Vagina (tissue), 2 donors: ENCODE measurements around the gene NDOR1. TPM values are rescaled to one million over a fixed set of nuclear protein-coding genes. Genes with fewer than 3 reads are reported as not detected.

Source experiments
- DNase-seq, 2 donors: peaks; one replicate each; pipeline ENCODE4 v3.0.0-alpha.2; 2017; ENCODE audit errors: extremely low spot score in 2 of 2
- H3K27ac ChIP-seq: fragments of 200-600 bp; sonication (generic); one replicate; pipeline ENCODE4 v1.5.1; 2019
- H3K27me3 ChIP-seq: fragments of 200-600 bp; sonication (generic); one replicate; pipeline ENCODE4 v1.5.1; 2019
- H3K36me3 ChIP-seq, 2 donors: fragments of 200-600 bp; sonication (generic); one replicate each; pipeline ENCODE4 v1.5.1; 2017 to 2019
- H3K4me1 ChIP-seq: fragments of 200-600 bp; sonication (generic); one replicate; pipeline ENCODE4 v1.5.1; 2019
- H3K4me3 ChIP-seq, 2 donors: fragments of 200-600 bp; sonication (generic); 1 replicate in 1 of 2; 2 replicates in 1 of 2; pipeline ENCODE4 v1.5.1; 2016 to 2019
- H3K9me3 ChIP-seq: fragments of 200-600 bp; sonication (generic); one replicate; pipeline ENCODE4 v1.5.1; 2019
- POLR2A ChIP-seq, 2 donors: fragments of 450-650 bp; IDR thresholded peaks; one replicate each; pipeline ENCODE4 v1.6.1; 2017; ENCODE audit warnings: antibody characterized with exemption in 2 of 2, mild to moderate bottlenecking in 2 of 2, moderate library complexity in 2 of 2
- POLR2AphosphoS5 ChIP-seq, 2 donors: sonication (generic); formaldehyde crosslinking; IDR thresholded peaks; one replicate each; pipeline ENCODE4 v1.9.0; 2017; ENCODE audit warnings: antibody characterized with exemption in 2 of 2, mild to moderate bottlenecking in 2 of 2, low read depth in 1 of 2; ENCODE audit not compliant: insufficient read depth in 1 of 2
- intact Hi-C: fragments of 100-400 bp; cut with DNase I; formaldehyde crosslinking; loops from one replicate; pipeline ENCODE4 v1.15.1; 2023
- total RNA-seq: library from RNA; depleted of rRNA; stranded (reverse); fragments of >200 nt; gene quantifications from one replicate; pipeline ENCODE4 v1.2.3, GENCODE V29; 2016
- TF ChIP-seq, protein P1 (sequence below), 3 experiments: fragments of 450-650 bp in 2 of 3; fragments of 200-600 bp in 1 of 3; sonication (generic) in 1 of 3; IDR thresholded peaks; one replicate each; pipeline ENCODE4 v1.5.1; 2017 to 2019; ENCODE audit warnings: antibody characterized with exemption in 3 of 3, mild to moderate bottlenecking in 2 of 3, moderate library complexity in 2 of 3

Gene NDOR1
- total RNA-seq, 1 donor from 2014 or later: 12.0 TPM

DNA sequence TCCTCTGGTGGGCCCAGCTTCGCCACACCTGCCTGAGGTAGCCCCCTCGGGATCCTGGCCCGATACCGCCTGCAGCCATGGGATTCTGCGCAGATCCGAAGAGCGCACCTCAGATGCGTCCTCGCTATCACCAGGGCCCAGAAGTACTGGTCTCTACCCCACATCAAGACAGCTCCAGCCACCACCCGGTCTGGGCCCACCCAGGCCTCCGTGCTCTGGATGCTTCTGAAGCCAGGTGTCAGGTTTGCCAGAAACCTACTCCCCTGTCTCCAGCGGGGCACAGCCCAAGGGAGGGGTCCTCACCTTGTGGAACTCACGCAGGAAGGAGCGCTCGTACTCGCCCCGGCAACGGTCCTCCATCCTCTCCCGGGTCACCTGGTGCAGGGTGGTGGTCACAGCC is 19.6 kb upstream of the NDOR1 start:
- TF ChIP-seq POLR2A (IDR thresholded peaks at IDR 0.05) (no peak), POLR2AphosphoS5 (IDR thresholded peaks at IDR 0.05; ENCODE audit: insufficient read depth in 1 of 2, low read depth in 1 of 2) (no peak)
- TF ChIP-seq, protein P1, sequence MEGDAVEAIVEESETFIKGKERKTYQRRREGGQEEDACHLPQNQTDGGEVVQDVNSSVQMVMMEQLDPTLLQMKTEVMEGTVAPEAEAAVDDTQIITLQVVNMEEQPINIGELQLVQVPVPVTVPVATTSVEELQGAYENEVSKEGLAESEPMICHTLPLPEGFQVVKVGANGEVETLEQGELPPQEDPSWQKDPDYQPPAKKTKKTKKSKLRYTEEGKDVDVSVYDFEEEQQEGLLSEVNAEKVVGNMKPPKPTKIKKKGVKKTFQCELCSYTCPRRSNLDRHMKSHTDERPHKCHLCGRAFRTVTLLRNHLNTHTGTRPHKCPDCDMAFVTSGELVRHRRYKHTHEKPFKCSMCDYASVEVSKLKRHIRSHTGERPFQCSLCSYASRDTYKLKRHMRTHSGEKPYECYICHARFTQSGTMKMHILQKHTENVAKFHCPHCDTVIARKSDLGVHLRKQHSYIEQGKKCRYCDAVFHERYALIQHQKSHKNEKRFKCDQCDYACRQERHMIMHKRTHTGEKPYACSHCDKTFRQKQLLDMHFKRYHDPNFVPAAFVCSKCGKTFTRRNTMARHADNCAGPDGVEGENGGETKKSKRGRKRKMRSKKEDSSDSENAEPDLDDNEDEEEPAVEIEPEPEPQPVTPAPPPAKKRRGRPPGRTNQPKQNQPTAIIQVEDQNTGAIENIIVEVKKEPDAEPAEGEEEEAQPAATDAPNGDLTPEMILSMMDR (IDR thresholded peaks at IDR 0.05): no peak
- peaks cover 0 to 48% of the 10 kb centered on the region in 2 donors for H3K36me3 ChIP-seq
- no peak for DNase-seq
- H3K27ac ChIP-seq: no peak overlapping the region
- peaks cover 48% of the 10 kb centered on the region for H3K4me1 ChIP-seq
- H3K27me3 ChIP-seq: no peaks in the 10 kb centered on the region
- H3K4me3 ChIP-seq: no peak overlapping the region
- no peaks in the 10 kb centered on the region for H3K9me3 ChIP-seq
- intact Hi-C loops: no loop called here

DNA sequence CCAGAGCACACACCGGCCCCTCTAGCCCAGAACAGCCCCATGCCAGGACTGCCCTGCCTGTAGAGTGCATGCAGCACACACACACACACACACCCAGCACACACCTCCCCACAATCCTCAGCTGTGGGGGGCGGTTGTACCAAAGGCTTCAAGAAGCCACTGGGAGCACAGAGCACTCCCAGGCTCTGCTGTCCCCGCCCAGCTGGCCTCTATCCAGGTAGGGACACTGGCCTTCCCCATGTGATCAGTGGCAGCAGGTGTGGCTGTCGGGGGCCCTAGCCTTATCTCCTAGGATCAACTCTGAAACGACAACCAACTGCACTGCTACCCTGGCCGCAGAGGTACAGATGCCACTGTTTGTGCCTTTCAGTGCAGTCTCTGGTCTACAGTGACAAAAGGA is 19.1 kb upstream of the NDOR1 start:
- Histone ChIP-seq H3K36me3 (peaks cover 0 to 43% of the 10 kb centered on the region in 2 donors), H3K27me3 (no peaks in the 10 kb centered on the region), H3K9me3 (no peaks in the 10 kb centered on the region), H3K4me1 (peaks cover 50% of the 10 kb centered on the region), H3K27ac (no peak overlapping the region), H3K4me3 (peak overlapping the region in 1 of 2 donors; percentile 11)
- intact Hi-C loops: no loop called here
- TF ChIP-seq, protein P1 (IDR thresholded peaks at IDR 0.05): no peak
- TF ChIP-seq POLR2A (IDR thresholded peaks at IDR 0.05) (no peak), POLR2AphosphoS5 (IDR thresholded peaks at IDR 0.05; ENCODE audit: insufficient read depth in 1 of 2, low read depth in 1 of 2) (no peak)
- DNase-seq: no peak

DNA sequence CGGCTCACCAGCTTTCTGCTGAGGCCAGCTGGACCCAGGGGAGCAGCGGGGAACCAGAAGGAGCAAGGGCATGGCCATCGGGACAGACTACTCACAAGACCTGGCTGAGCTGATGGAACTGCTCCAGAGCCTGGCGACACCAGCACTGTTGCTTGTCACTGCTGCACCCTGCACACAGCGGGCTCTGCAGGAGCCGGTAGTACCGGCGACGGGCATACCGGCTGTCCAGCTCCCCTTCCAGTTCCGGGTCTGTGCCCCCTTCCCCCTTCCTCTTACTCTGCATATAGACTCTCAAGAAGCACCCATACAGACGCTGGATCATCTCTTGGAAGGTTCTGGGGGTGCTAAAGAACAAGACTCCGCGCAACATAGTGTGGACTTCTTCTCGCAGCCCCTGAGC is 18.1 kb upstream of the NDOR1 start:
- Histone ChIP-seq H3K27ac (no peak overlapping the region), H3K36me3 (peaks cover 0 to 33% of the 10 kb centered on the region in 2 donors), H3K4me1 (peaks cover 50% of the 10 kb centered on the region), H3K27me3 (no peaks in the 10 kb centered on the region), H3K4me3 (peak overlapping the region; percentile 70 to 88), H3K9me3 (no peaks in the 10 kb centered on the region)
- intact Hi-C loops: no loop called here
- TF ChIP-seq POLR2A (IDR thresholded peaks at IDR 0.05) (no peak), POLR2AphosphoS5 (IDR thresholded peaks at IDR 0.05; ENCODE audit: insufficient read depth in 1 of 2, low read depth in 1 of 2) (no peak)
- TF ChIP-seq, protein P1 (IDR thresholded peaks at IDR 0.05): no peak
- no peak for DNase-seq

DNA sequence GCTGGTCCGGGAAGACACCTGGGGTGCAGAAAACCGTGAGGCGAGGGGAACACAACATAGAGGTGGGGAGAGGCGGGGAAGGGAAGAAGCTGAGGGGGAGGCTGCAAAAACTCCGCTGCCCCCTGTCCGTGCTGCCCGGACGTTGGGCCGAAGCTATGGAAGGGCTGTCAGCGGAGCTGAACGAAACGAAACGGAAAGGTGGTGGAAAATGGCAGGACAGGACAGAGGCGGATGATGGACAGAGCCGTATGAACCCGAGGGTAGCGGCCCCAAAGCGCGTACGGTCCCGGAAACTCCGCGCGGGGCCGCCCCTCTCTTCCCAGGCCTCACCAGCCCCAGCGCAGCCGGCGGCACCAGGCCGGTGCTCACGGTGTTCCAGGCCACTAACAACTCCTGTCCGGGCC is 17.4 kb upstream of the NDOR1 start:
- Histone ChIP-seq H3K36me3 (peaks cover 0 to 26% of the 10 kb centered on the region in 2 donors), H3K4me3 (peak overlapping the region; percentile 70 to 88), H3K4me1 (peaks cover 50% of the 10 kb centered on the region), H3K27ac (peak overlapping the region; percentile 93), H3K27me3 (no peaks in the 10 kb centered on the region), H3K9me3 (no peaks in the 10 kb centered on the region)
- TF ChIP-seq POLR2AphosphoS5 (IDR thresholded peaks at IDR 0.05; ENCODE audit: insufficient read depth in 1 of 2, low read depth in 1 of 2) (no peak), POLR2A (IDR thresholded peaks at IDR 0.05) (no peak)
- DNase-seq: no peak
- intact Hi-C loops: no loop called here

DNA sequence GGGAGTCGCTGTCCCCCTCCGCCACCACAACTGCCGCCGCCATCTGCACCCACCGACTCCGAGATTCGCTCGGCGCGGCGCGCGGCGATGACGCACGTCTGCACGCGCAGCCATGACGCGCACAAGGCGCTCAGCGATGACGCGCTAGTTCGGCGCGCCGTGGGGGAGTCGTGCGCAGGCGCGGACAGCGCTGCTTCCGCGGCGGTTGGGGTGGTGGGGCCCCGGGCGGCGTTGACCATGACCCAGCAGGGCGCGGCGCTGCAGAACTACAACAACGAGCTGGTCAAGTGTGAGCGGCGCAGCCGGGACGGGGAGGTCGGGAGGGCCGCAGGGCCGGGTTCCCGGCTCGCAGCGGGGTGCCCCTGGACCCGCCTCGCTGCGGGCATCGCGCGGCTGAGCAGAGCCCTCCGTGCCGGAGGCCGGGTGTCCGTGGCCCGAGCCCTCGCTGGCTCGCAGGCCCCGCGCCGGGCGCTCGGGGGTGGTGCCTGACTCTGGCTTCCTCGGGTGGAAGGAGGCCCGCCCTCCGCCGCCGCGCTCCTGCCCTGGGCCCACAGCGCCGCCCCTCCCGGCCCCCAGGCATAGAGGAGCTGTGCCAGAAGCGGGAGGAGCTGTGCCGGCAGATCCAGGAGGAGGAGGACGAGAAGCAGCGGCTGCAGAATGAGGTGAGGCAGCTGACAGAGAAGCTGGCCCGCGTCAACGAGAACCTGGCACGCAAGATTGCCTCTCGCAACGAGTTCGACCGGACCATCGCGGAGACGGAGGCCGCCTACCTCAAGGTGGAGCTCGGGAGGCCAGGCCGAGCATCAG is 16.8 kb upstream of the NDOR1 start, which contains the start of the genes ANAPC2 and SSNA1:
Gene ANAPC2 (minus strand): TSS at position 71 of the 807 bp plus-strand sequence. CDS start 28 bp downstream, at position 43.
Gene SSNA1 (plus strand): TSS at position 187 of the 807 bp plus-strand sequence. CDS start 51 bp downstream, at position 238.
- peaks cover 50% of the 10 kb centered on the region for H3K4me1 ChIP-seq
- peak within 1 kb of the TSS; percentile 93 for H3K27ac ChIP-seq
- no peaks in the 10 kb centered on the region for H3K27me3 ChIP-seq
- peak in 1 of 2 donors; percentile 92 for DNase-seq
- H3K4me3 ChIP-seq: peak within 1 kb of the TSS; percentile 70 to 88
- intact Hi-C loops: no loop called here
- H3K9me3 ChIP-seq: no peaks in the 10 kb centered on the region
- peaks cover 0 to 20% of the 10 kb centered on the region in 2 donors for H3K36me3 ChIP-seq
- TF ChIP-seq POLR2AphosphoS5 (IDR thresholded peaks at IDR 0.05; ENCODE audit: insufficient read depth in 1 of 2, low read depth in 1 of 2) (peak; percentile 89 to 95), POLR2A (IDR thresholded peaks at IDR 0.05) (peak in 1 of 2 donors; percentile 79)
- TF ChIP-seq, protein P1 (IDR thresholded peaks at IDR 0.05): peak in 1 of 3 experiments; percentile 23
